GM21515 (cell line): ENCODE data around the gene KRTAP9-3.
"Not testable (repeated sequence)": the region's sequence is repeated elsewhere in the genome, so short reads cannot be mapped to it uniquely, and the experiment has no call there.

Experiments used
- ATAC-seq: cut with Tn5 transposase; IDR thresholded peaks from one replicate; pipeline ENCODE4 v1.9.1; 2021; ENCODE audit not compliant: unreplicated experiment

The KRTAP9-3 gene, protein sequence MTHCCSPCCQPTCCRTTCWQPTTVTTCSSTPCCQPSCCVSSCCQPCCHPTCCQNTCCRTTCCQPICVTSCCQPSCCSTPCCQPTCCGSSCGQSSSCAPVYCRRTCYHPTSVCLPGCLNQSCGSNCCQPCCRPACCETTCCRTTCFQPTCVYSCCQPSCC

GRCh38 chr17:41232399-41233105 is at the start of gene KRTAP9-3:
Gene KRTAP9-3, plus strand, starts transcription at chr17:41232449. Its CDS starts 53 bp downstream, at chr17:41232502.
- ATAC-seq: not testable (repeated sequence)

DNA sequence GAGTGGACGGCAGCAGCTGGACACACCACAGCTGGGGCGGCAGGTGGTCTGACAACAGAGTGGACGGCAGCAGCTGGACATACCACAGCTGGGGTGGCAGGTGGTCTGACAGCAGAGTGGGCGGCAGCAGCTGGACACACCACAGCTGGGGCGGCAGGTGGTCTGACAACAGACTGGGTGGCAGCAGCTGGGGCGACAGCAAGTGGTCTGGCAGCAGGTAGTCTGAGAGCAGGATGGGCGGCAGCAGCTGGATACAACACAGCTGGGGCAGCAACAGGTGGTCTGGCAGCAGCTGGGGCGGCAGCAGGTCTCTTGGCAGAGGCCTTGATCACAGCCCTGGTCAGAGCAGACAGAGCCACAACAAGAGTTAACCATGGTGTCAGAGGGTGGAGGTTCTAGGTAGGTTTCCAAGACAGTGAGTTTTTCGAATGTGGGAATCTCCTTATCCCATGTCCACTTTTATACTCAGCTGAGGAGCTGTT is 47.7 kb upstream of the KRTAP9-3 start, which contains the start of gene KRTAP4-1:
Gene KRTAP4-1, minus strand, starts transcription at position 432 of the 482 bp plus-strand sequence. Its CDS starts 57 bp downstream, at position 375.
- no peak for ATAC-seq

DNA sequence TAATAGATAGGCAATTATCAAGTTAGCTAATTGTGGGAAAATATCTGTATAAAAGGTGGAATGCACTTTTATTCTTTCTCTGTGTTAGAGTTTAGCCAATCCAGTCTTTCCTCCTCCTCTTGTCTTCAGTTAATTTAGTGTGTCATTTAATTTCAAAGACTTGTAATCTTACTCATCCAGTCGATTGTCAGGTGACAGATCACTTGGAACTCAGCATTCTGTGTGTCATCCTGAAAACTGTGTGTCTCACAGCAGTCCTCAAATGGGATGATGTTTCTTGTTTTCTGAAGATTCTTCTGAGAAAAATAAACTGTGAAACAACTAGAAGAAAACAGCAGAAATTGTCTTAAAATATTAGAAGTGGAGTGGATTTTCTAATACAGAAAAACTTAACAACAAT is 47.2 kb upstream of the KRTAP9-3 start:
- ATAC-seq: no peak

DNA sequence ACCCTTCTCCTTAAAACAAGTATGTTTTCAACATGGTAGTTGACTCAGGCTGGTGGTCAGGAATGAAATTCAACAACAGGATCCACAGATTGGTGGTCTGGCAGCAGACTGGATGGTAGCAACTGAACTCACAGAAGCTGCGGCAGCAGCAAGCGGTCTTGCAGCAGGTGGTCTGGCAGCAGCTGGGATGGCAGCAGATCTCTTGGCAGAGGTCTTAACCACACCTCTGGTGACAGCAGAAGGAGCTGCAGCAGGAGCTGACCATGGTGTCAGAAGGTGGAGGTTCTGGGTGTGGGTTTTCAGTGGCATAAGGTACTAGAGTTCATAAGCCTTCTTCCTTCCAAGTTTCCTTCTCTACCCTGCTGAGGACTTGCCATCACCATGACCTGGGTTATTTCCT is 45.4 kb upstream of the KRTAP9-3 start:
- ATAC-seq: no peak

DNA sequence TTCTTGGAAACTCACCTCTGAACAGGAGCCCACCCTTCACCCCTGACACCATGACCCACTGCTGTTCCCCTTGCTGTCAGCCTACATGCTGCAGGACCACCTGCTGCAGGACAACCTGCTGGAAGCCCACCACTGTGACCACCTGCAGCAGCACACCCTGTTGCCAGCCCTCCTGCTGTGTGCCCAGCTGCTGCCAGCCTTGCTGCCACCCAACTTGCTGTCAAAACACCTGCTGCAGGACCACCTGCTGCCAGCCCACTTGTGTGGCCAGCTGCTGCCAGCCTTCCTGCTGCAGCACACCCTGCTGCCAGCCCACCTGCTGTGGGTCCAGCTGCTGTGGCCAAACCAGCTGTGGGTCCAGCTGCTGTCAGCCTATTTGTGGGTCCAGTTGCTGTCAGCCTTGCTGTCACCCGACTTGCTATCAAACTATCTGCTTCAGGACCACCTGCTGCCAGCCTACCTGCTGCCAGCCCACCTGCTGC is 42.4 kb upstream of the KRTAP9-3 start, which contains the start of gene KRTAP9-1:
Gene KRTAP9-1, plus strand, starts transcription at position 51 of the 482 bp plus-strand sequence. Its CDS starts 0 bp downstream, at position 51.
- ATAC-seq: not testable (repeated sequence)

DNA sequence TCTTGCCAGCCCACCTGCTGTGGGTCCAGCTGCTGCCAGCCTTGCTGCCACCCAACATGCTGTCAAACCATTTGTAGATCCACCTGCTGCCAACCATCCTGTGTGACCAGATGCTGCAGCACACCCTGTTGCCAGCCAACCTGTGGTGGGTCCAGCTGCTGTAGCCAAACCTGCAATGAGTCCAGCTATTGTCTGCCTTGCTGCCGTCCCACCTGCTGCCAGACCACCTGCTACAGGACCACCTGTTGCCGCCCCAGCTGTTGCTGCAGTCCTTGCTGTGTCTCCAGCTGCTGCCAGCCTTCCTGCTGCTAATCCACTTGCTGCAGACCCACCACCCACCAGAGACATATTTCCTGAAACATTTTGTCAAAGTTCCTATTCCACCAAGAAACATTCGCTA is 41.9 kb upstream of the KRTAP9-3 start:
- ATAC-seq: no peak

DNA sequence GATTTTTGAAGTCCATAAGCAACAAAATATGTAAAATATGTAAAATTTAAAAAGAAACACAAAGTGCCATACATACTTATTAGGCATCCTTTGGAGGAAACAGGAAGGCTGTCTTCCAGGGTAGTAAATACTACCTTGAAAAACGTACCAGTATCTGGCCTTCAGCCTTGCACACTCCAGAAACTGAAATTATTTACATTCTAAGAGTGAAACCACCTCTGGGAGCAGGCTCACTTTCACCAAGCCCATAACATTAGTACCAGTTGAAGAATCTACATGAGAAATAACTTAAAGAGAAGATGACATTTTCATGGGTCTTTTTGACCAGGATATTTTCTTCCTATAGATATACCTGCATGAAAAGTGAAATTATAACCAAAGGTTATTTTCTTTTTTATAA is 36.2 kb upstream of the KRTAP9-3 start:
- no peak for ATAC-seq

DNA sequence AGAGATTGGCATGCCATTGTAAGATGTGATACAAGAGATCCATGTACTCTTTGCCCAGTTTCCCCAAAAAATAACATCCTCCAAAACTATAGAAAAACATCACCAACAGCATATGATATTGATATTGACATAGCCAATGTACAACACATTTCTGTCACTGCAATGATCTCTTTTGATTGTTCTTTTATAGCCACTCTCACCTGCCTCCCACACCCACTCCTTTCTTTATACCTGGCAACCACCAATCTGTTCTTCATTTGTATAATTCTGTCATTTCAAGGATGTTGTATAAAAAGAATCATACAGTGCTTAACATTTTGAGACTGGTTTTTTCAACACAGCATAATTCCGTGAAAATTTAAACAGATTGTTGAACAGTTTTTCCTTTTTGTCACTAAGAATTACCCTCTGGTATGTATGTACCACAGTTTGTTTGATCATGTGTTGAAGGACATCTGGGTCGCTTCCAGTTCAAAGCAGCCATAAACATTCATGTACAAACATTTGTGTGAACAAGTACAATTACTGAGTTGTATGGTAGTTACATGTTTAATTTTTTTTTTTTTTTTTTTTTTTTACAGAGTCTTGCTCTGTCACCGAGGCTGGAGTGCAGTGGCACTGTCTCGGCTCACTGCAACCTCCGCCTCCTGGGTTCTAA is 32.7 kb upstream of the KRTAP9-3 start:
- ATAC-seq: no peak

DNA sequence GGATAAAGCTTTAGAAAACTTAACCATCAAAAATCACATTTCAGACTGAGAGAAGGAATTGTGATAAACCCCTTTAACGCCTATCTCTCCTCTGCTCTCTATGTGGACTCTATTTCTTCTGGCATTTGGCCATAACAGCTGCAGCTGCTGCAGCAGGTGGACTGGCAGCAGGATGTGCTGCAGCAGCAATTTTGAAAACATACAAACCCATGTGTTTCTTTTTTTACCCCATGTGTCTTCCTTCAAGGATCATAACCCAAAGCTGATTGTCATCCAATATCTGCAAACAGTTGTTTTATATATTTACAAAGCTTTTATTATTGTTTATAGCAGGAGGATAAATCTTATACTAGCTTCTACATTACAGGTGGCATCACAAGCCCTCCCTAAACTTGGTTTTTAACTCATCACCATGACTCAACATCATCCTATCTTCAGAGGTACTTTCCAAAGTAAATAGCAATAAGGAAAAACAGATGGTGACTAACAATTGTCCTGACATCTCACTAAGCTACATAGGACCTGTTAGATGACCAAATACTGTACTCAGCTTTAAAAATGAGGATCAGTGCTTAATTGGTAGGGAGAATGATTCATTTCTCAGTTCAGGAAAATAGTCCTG is 20.3 kb upstream of the KRTAP9-3 start:
- no peak for ATAC-seq

- no peak for ATAC-seq
Observed at GRCh38 chr17:41212524-41213169, 19.6 kb upstream of the KRTAP9-3 start.

DNA sequence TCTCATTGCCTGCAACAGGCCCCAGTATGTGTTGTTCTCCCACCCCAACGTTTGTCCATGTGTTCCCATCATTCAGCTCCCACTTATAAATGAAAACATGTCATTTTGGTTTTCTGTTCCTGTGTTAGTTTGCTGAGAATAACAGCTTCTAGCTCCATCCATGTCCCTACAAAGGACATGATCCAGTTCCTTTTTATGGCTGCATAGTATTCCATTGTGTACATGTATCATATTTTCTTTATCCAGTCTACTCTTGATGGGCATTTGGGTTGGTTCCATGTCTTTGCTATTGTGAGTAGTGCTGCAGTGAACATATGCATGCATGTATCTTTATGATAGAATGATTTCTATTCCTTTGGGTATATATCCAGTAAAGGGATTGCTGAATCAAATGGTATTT is 16.6 kb upstream of the KRTAP9-3 start:
- no peak for ATAC-seq

- no peak for ATAC-seq
Observed at GRCh38 chr17:41223821-41224220, 8.4 kb upstream of the KRTAP9-3 start.

GRCh38 chr17:41226051-41226450 is 6.2 kb upstream of the KRTAP9-3 start:
- no peak for ATAC-seq

- ATAC-seq: not testable (repeated sequence)
Observed at GRCh38 chr17:41226598-41227095, 5.6 kb upstream of the KRTAP9-3 start, which contains the start of gene KRTAP9-2. Gene KRTAP9-2, plus strand, starts transcription at chr17:41226648. Its CDS starts 7 bp downstream, at chr17:41226655.

GRCh38 chr17:41230094-41230493 is 2.2 kb upstream of the KRTAP9-3 start:
- no peak for ATAC-seq

- no peak for ATAC-seq
Observed at GRCh38 chr17:41231731-41232130, 518 bp upstream of the KRTAP9-3 start.

DNA sequence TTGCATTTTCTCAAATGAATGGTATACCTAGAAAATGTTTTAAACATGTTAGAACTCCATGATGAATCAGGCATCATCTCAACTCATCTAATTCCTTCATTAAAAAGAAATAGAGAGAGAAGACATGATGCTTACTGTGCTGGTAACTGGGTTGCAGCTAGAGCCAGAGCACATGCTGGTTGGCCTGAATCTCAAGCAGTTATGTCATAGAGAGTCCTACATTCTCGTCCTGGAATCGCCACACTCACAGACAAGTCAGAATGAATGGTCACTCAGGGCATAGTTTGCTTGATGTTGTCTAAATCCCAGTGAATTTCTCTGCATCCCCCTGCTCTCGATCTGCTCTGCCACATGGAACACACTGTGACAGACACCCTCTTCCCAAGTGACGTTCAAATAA is 4.9 kb downstream of the KRTAP9-3 start:
- not testable (repeated sequence) for ATAC-seq

DNA sequence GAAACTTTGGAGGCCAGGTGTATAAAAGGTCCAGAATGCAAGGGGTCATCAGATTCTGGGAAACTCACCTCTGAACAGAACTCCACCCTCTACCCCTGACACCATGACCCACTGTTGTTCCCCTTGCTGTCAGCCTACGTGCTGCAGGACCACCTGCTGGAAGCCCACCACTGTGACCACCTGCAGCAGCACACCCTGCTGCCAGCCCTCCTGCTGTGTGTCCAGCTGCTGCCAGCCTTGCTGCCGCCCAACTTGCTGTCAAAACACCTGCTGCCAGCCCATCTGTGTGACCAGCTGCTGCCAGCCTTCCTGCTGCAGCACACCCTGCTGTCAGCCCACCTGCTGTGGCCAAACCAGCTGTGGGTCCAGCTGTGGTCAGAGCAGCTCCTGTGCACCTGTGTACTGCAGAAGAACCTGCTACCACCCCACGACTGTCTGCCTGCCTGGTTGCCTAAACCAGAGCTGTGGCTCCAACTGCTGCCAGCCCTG is 5.7 kb downstream of the KRTAP9-3 start, which contains the start of gene KRTAP9-8:
Gene KRTAP9-8, plus strand, starts transcription at position 51 of the 489 bp plus-strand sequence. Its CDS starts 53 bp downstream, at position 104.
- ATAC-seq: not testable (repeated sequence)

- ATAC-seq: not testable (repeated sequence)
Observed at GRCh38 chr17:41246995-41247787, 14.9 kb downstream of the KRTAP9-3 start.
